ENCODE measurements around the gene LYST.
"Not testable (repeated sequence)": the region's sequence is repeated elsewhere in the genome, so short reads cannot be mapped to it uniquely, and the experiment has no call there.

The LYST gene, protein sequence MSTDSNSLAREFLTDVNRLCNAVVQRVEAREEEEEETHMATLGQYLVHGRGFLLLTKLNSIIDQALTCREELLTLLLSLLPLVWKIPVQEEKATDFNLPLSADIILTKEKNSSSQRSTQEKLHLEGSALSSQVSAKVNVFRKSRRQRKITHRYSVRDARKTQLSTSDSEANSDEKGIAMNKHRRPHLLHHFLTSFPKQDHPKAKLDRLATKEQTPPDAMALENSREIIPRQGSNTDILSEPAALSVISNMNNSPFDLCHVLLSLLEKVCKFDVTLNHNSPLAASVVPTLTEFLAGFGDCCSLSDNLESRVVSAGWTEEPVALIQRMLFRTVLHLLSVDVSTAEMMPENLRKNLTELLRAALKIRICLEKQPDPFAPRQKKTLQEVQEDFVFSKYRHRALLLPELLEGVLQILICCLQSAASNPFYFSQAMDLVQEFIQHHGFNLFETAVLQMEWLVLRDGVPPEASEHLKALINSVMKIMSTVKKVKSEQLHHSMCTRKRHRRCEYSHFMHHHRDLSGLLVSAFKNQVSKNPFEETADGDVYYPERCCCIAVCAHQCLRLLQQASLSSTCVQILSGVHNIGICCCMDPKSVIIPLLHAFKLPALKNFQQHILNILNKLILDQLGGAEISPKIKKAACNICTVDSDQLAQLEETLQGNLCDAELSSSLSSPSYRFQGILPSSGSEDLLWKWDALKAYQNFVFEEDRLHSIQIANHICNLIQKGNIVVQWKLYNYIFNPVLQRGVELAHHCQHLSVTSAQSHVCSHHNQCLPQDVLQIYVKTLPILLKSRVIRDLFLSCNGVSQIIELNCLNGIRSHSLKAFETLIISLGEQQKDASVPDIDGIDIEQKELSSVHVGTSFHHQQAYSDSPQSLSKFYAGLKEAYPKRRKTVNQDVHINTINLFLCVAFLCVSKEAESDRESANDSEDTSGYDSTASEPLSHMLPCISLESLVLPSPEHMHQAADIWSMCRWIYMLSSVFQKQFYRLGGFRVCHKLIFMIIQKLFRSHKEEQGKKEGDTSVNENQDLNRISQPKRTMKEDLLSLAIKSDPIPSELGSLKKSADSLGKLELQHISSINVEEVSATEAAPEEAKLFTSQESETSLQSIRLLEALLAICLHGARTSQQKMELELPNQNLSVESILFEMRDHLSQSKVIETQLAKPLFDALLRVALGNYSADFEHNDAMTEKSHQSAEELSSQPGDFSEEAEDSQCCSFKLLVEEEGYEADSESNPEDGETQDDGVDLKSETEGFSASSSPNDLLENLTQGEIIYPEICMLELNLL (N-terminal part only)

DNA sequence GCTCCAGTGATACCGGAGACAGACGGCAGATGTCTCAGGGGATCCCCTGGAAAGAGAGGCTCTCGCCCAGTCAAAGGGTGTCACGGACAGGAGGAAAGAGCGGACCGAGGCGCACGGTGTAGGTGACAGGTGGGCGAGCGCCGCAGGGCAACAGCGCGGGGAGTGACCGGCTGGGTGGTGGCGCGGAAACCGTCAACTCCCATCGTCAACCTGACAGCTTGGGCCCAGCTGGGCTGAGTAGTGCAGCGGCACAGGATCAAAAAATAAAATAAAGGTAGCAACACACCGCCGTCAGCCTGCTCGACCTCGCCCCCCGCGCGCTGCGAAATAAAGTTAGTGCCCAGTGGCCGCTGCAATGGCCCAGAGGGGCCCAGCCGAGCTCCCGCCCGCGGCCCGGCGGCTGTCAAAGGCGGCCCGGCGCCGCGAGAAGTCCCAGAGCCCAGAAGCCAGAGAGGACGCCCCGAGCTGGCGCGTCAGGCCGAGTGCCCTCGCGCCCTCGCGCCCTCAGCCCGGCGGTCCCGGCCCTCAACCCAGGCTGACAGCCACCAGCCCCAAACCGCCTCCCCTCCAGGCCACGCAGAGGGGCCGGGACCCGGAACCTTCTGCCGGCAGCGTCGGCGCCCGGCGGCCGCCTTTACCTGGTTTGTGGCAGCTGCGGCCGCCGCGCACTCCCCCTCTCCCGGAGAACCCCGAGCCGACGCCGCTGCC lies at the start of gene LYST:
Gene LYST, minus strand, starts transcription at position 702 of the 708 bp plus-strand sequence. CDS start 36,489 bp downstream, outside the sequence.
- peak; percentile 64 for DNase-seq (ENCODE audit: extremely low spot score)
- TF ChIP-seq, protein P1, sequence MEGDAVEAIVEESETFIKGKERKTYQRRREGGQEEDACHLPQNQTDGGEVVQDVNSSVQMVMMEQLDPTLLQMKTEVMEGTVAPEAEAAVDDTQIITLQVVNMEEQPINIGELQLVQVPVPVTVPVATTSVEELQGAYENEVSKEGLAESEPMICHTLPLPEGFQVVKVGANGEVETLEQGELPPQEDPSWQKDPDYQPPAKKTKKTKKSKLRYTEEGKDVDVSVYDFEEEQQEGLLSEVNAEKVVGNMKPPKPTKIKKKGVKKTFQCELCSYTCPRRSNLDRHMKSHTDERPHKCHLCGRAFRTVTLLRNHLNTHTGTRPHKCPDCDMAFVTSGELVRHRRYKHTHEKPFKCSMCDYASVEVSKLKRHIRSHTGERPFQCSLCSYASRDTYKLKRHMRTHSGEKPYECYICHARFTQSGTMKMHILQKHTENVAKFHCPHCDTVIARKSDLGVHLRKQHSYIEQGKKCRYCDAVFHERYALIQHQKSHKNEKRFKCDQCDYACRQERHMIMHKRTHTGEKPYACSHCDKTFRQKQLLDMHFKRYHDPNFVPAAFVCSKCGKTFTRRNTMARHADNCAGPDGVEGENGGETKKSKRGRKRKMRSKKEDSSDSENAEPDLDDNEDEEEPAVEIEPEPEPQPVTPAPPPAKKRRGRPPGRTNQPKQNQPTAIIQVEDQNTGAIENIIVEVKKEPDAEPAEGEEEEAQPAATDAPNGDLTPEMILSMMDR (IDR thresholded peaks at IDR 0.05; ENCODE audit: control extremely low read depth, extremely low read depth, low read depth, missing control alignments): peak; percentile 57
- ChIA-PET CTCF (interaction anchor here (0.6 to 3.0 kb wide), 21 partner anchors 9 to 353 kb away, joined by 3 to 38 read pairs (median 4); no protein-coding TSS in a partner anchor), POLR2A (interaction anchor here (0.6 kb wide), 2 partner anchors 566 to 1470 kb away, joined by 3 read pairs; no protein-coding TSS in a partner anchor)

DNA sequence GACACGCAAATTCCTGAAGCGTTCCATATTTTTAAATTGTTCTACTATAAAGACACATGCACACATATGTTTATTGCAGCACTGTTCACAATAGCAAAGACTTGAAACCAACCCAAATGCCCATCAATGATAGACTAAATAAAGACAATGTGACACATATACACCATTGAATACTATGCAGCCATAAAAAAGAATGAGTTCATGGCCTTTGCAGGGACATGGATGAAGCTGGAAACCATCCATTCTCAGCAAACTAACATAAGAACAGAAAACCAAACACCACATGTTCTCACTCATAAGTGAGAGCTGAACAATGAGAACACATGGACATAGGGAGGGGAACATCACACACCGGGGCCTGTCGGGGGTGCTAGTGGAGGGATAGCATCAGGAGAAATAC lies 48.8 kb upstream of the LYST start:
- CTCF ChIA-PET: interaction anchor here (2.4 kb wide), 1 partner anchor 32 kb away, joined by 6 read pairs; no protein-coding TSS in a partner anchor
- DNase-seq (ENCODE audit: extremely low spot score); POLR2A ChIA-PET: not testable (repeated sequence)

DNA sequence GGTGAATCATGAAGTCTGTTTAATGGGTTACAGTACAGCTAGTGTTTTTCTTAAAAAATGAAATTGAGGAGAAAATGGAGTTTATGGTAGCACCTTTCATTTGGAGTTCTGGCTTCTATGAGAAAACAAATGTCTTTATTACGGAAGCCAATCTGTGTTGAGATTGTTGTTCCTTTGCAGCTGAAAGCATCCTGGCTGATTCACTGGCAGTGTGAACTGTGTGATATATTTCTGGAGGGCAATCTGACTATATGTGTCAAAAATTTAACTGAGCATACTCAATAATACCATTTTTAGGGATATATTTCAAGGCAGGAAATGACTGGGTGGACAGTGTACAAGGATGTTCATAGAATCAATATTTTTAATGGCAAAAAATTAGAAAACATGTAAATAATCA lies 46.6 kb upstream of the LYST start:
- TF ChIP-seq, protein P1 (IDR thresholded peaks at IDR 0.05; ENCODE audit: control extremely low read depth, extremely low read depth, low read depth, missing control alignments): no peak
- ChIA-PET POLR2A (no interaction called here), CTCF (interaction anchor here (1.7 kb wide), 1 partner anchor 12 kb away, joined by 4 read pairs; no protein-coding TSS in a partner anchor)
- no peak for DNase-seq (ENCODE audit: extremely low spot score)

DNA sequence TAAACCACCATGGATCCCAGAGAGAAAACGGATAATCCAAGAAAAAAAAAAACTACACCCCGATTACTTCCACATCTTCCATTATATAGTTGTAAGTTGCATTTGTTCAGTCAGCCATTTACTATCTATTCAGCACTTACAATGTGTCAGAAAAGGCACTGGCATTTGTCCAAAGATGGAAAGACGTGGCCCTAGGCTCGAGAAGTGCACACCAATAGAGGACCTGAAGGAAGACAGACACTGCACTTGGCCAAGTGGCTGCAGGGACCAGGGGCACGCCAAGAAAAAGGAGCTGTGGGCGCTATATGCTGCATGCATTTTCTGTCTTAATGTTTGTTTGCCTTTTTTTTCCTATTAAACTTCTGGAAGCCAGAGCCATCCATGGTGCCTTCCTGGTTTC lies 45.2 kb upstream of the LYST start:
- POLR2A ChIA-PET: no interaction called here
- CTCF ChIA-PET: interaction anchor here (1.2 to 1.7 kb wide), 2 partner anchors 11 to 35 kb away, joined by 3 to 4 read pairs; no protein-coding TSS in a partner anchor
- TF ChIP-seq, protein P1 (IDR thresholded peaks at IDR 0.05; ENCODE audit: control extremely low read depth, extremely low read depth, low read depth, missing control alignments): no peak
- no peak for DNase-seq (ENCODE audit: extremely low spot score)

DNA sequence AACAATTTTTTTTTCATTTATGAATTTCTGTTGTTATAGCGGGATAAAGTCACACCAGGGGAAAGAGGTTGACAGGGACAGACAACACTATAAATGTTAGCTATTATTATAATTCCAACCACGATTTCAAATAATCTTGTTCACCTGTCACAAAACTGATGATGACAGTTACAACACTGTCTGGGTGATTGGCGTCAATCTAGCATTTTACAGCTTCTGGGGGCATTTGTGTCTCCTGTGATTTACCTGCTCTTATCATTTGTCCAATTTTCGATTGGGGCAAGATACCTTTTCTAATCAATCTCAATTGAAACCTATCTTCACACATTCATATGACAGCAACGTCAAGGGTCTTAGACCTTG lies 44.6 kb upstream of the LYST start:
- CTCF ChIA-PET: interaction anchor here (0.8 to 1.2 kb wide), 2 partner anchors 35 to 60 kb away, joined by 3 to 4 read pairs; no protein-coding TSS in a partner anchor
- POLR2A ChIA-PET: no interaction called here
- no peak for DNase-seq (ENCODE audit: extremely low spot score)
- TF ChIP-seq, protein P1 (IDR thresholded peaks at IDR 0.05; ENCODE audit: control extremely low read depth, extremely low read depth, low read depth, missing control alignments): no peak

Data from GM10248 (cell line).